MM.1S (cell line): Measurements from ENCODE around the gene DOCK4.

Experiments
- CTCF ChIP-seq: fragments of 300-600 bp; sonication (generic); IDR thresholded peaks from 2 replicates; pipeline ENCODE4 v1.5.1; 2016; ENCODE audit warnings: antibody characterized with exemption, low read length, mixed read lengths
- EZH2phosphoT487 ChIP-seq: fragments of 300-600 bp; sonication (generic); IDR thresholded peaks from 2 replicates; pipeline ENCODE4 v1.6.1; 2018; ENCODE audit warnings: antibody characterized with exemption, low read length

GRCh38 chr7:112058686-112059085 lies 147.5 kb downstream of the DOCK4 start:
- TF ChIP-seq EZH2phosphoT487 (no peak), CTCF (no peak)
